HEK293 (cell line): ENCODE measurements around the gene CDK14.

Experiments used
- CTCF ChIA-PET: fragments of 350-600 bp; formaldehyde crosslinking; extraction: SDS; loops from one replicate; lab custom pipeline; 2021; ENCODE audit warnings: antibody characterized with exemption; lab: Yijun Ruan, JAX
- POLR2A ChIA-PET: fragments of 300-600 bp; formaldehyde crosslinking; extraction: SDS; loops from one replicate; lab custom pipeline; 2020; ENCODE audit warnings: antibody characterized with exemption, inconsistent platforms; lab: Yijun Ruan, JAX
- H3K27ac ChIP-seq: fragments of 200-500 bp; sonication (Bioruptor generic); 2 replicates; pipeline ENCODE4 v1.5.1; 2014; ENCODE audit warnings: low read depth, low read length, control low read depth, inconsistent platforms; ENCODE audit errors: extremely low read depth
- H3K36me3 ChIP-seq, 2 experiments: fragments of 200-500 bp in 1 of 2; sonication (Bioruptor generic) in 1 of 2; 1 replicate in 1 of 2; 2 replicates in 1 of 2; pipeline ENCODE4 v1.5.1; 2014 to 2017; ENCODE audit warnings: inconsistent platforms in 2 of 2, low read length in 2 of 2; ENCODE audit not compliant: control insufficient read depth in 2 of 2, insufficient read depth in 1 of 2
- H3K4me1 ChIP-seq: fragments of 200-500 bp; sonication (Bioruptor generic); 2 replicates; pipeline ENCODE4 v1.5.1; 2014; ENCODE audit warnings: mild to moderate bottlenecking, low read length, inconsistent platforms; ENCODE audit not compliant: control insufficient read depth, insufficient read depth
- H3K4me3 ChIP-seq: 2 replicates; pipeline ENCODE4 v1.5.1; 2011; ENCODE audit warnings: low read depth, mild to moderate bottlenecking, control low read depth, low read length, moderate library complexity
- H3K9me3 ChIP-seq: fragments of 200-500 bp; sonication (Bioruptor generic); 2 replicates; pipeline ENCODE4 v1.5.1; 2014; ENCODE audit warnings: low read depth, low read length, inconsistent platforms; ENCODE audit not compliant: control insufficient read depth, insufficient read depth
- BCL11A ChIP-seq: fragments of 450-650 bp; formaldehyde crosslinking; IDR thresholded peaks from 2 replicates; pipeline ENCODE4 v1.5.1; 2016; ENCODE audit warnings: low read depth, missing biosample characterization, missing genetic modification characterization
- GFI1B ChIP-seq: fragments of 450-650 bp; formaldehyde crosslinking; IDR thresholded peaks from 2 replicates; pipeline ENCODE4 v1.5.1; 2016; ENCODE audit warnings: missing biosample characterization, missing genetic modification characterization
- KLF16 ChIP-seq: fragments of 450-650 bp; formaldehyde crosslinking; IDR thresholded peaks from 2 replicates; pipeline ENCODE4 v1.5.1; 2017; ENCODE audit warnings: missing biosample characterization, missing genetic modification characterization
- OVOL3 ChIP-seq: fragments of 450-650 bp; formaldehyde crosslinking; IDR thresholded peaks from 2 replicates; pipeline ENCODE4 v1.5.1; 2016; ENCODE audit warnings: missing biosample characterization, missing genetic modification characterization
- ZBTB20 ChIP-seq: fragments of 450-650 bp; formaldehyde crosslinking; IDR thresholded peaks from 2 replicates; pipeline ENCODE4 v1.5.1; 2016; ENCODE audit warnings: missing biosample characterization, missing genetic modification characterization
- ZBTB48 ChIP-seq: fragments of 450-650 bp; formaldehyde crosslinking; IDR thresholded peaks from 2 replicates; pipeline ENCODE4 v1.5.1; 2016; ENCODE audit warnings: missing biosample characterization, missing genetic modification characterization
- ZEB2 ChIP-seq: fragments of 450-650 bp; formaldehyde crosslinking; IDR thresholded peaks from 2 replicates; pipeline ENCODE4 v1.5.1; 2016; ENCODE audit warnings: missing biosample characterization, missing genetic modification characterization
- ZNF132 ChIP-seq: fragments of 450-650 bp; formaldehyde crosslinking; IDR thresholded peaks from 2 replicates; pipeline ENCODE4 v1.5.1; 2017; ENCODE audit warnings: missing biosample characterization, missing genetic modification characterization, borderline replicate concordance
- ZNF157 ChIP-seq: fragments of 450-650 bp; formaldehyde crosslinking; IDR thresholded peaks from 2 replicates; pipeline ENCODE4 v1.5.1; 2016; ENCODE audit warnings: missing biosample characterization, missing genetic modification characterization
- ZNF19 ChIP-seq: fragments of 450-650 bp; formaldehyde crosslinking; IDR thresholded peaks from 2 replicates; pipeline ENCODE4; 2016; ENCODE audit warnings: missing biosample characterization, missing genetic modification characterization, low read depth
- ZNF354C ChIP-seq: fragments of 450-650 bp; formaldehyde crosslinking; IDR thresholded peaks from 2 replicates; pipeline ENCODE4 v1.5.1; 2016; ENCODE audit warnings: missing biosample characterization, missing genetic modification characterization, low read depth, borderline replicate concordance
- ZNF521 ChIP-seq: fragments of 450-650 bp; formaldehyde crosslinking; IDR thresholded peaks from 2 replicates; pipeline ENCODE4 v1.5.1; 2017; ENCODE audit warnings: missing biosample characterization, mild to moderate bottlenecking, missing genetic modification characterization
- ZNF585B ChIP-seq: fragments of 450-650 bp; formaldehyde crosslinking; IDR thresholded peaks from 2 replicates; pipeline ENCODE4 v1.5.1; 2016; ENCODE audit warnings: missing biosample characterization, missing genetic modification characterization
- ZNF629 ChIP-seq: fragments of 450-650 bp; formaldehyde crosslinking; IDR thresholded peaks from 2 replicates; pipeline ENCODE4 v1.5.1; 2017; ENCODE audit warnings: missing biosample characterization, missing genetic modification characterization
- ZNF792 ChIP-seq: fragments of 450-650 bp; formaldehyde crosslinking; IDR thresholded peaks from 2 replicates; pipeline ENCODE4 v1.5.1; 2016; ENCODE audit warnings: missing biosample characterization, missing genetic modification characterization
- TF ChIP-seq, protein P1 (sequence below): fragments of 450-650 bp; formaldehyde crosslinking; IDR thresholded peaks from 2 replicates; pipeline ENCODE4 v1.5.1; 2017; ENCODE audit warnings: missing biosample characterization, missing genetic modification characterization
- TF ChIP-seq, protein P2 (sequence below): fragments of 450-650 bp; formaldehyde crosslinking; conservative IDR thresholded peaks from 2 replicates; pipeline ENCODE4 v1.5.1; 2016; ENCODE audit warnings: low read depth, missing biosample characterization, missing genetic modification characterization
- TF ChIP-seq, protein P3 (sequence below): fragments of 450-650 bp; formaldehyde crosslinking; IDR thresholded peaks from 2 replicates; pipeline ENCODE4 v1.5.1; 2016; ENCODE audit warnings: missing biosample characterization, missing genetic modification characterization
- TF ChIP-seq, protein P4 (sequence below): fragments of 450-650 bp; formaldehyde crosslinking; IDR thresholded peaks from 2 replicates; pipeline ENCODE4 v1.5.1; 2016; ENCODE audit warnings: missing biosample characterization, missing genetic modification characterization
- TF ChIP-seq, protein P5 (sequence below): fragments of 450-650 bp; formaldehyde crosslinking; IDR thresholded peaks from 2 replicates; pipeline ENCODE4 v1.5.1; 2016; ENCODE audit warnings: missing biosample characterization, missing genetic modification characterization

CDK14 gene

DNA sequence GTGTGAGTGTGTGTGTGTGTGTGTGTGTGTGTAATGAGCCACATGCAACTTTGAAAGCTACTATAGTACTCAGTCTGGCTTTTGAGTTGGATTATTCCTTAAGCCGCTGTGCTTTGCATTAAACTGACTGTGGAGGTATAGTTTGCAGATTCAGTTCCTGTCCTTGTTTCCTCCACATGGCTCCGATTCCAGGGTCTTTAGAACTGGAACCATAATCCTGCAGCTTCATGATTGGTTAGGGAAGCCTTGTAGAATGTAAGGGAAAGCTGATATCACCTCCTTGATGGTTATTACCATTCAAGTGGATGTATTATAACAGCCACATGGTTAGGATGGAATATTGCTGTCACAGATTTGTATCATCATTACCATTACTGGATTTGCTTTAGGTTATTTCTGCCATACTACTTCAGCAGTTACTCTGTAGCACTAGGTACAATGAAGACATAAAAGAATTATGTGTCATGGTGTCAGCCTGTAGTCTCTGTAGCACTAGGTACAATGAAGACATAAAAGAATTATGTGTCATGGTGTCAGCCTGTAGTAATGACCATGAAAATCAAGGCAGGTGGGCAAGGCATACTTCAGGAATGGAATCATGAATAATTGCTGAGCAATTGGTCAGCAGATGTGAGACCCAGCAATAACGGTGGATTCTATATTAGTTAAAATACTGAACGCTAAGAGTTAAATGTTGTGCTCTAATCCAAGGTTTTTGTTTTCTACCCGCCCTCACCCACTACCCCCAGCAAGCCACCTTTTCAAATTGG, 393.1 kb downstream of the CDK14 start (continued):
- no peak for TF ChIP-seq ZNF157 (tag by site-specific recombination)
- TF ChIP-seq, protein P1, sequence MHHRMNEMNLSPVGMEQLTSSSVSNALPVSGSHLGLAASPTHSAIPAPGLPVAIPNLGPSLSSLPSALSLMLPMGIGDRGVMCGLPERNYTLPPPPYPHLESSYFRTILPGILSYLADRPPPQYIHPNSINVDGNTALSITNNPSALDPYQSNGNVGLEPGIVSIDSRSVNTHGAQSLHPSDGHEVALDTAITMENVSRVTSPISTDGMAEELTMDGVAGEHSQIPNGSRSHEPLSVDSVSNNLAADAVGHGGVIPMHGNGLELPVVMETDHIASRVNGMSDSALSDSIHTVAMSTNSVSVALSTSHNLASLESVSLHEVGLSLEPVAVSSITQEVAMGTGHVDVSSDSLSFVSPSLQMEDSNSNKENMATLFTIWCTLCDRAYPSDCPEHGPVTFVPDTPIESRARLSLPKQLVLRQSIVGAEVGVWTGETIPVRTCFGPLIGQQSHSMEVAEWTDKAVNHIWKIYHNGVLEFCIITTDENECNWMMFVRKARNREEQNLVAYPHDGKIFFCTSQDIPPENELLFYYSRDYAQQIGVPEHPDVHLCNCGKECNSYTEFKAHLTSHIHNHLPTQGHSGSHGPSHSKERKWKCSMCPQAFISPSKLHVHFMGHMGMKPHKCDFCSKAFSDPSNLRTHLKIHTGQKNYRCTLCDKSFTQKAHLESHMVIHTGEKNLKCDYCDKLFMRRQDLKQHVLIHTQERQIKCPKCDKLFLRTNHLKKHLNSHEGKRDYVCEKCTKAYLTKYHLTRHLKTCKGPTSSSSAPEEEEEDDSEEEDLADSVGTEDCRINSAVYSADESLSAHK: no peak
- no peak for TF ChIP-seq ZNF132 (tag by site-specific recombination)
- no peak for TF ChIP-seq ZNF521 (tag by site-specific recombination)
- no peak for TF ChIP-seq ZEB2 (tag by site-specific recombination)
- TF ChIP-seq ZNF19 (tag by site-specific recombination): no peak
- no peak for TF ChIP-seq KLF16 (tag by site-specific recombination)
- TF ChIP-seq ZNF629 (tag by site-specific recombination): no peak
- TF ChIP-seq ZBTB20 (tag by site-specific recombination): no peak
- TF ChIP-seq, protein P2, sequence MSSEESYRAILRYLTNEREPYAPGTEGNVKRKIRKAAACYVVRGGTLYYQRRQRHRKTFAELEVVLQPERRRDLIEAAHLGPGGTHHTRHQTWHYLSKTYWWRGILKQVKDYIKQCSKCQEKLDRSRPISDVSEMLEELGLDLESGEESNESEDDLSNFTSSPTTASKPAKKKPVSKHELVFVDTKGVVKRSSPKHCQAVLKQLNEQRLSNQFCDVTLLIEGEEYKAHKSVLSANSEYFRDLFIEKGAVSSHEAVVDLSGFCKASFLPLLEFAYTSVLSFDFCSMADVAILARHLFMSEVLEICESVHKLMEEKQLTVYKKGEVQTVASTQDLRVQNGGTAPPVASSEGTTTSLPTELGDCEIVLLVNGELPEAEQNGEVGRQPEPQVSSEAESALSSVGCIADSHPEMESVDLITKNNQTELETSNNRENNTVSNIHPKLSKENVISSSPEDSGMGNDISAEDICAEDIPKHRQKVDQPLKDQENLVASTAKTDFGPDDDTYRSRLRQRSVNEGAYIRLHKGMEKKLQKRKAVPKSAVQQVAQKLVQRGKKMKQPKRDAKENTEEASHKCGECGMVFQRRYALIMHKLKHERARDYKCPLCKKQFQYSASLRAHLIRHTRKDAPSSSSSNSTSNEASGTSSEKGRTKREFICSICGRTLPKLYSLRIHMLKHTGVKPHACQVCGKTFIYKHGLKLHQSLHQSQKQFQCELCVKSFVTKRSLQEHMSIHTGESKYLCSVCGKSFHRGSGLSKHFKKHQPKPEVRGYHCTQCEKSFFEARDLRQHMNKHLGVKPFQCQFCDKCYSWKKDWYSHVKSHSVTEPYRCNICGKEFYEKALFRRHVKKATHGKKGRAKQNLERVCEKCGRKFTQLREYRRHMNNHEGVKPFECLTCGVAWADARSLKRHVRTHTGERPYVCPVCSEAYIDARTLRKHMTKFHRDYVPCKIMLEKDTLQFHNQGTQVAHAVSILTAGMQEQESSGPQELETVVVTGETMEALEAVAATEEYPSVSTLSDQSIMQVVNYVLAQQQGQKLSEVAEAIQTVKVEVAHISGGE (tag by site-specific recombination): no peak
- TF ChIP-seq, all 188 proteins: peak for 0

DNA sequence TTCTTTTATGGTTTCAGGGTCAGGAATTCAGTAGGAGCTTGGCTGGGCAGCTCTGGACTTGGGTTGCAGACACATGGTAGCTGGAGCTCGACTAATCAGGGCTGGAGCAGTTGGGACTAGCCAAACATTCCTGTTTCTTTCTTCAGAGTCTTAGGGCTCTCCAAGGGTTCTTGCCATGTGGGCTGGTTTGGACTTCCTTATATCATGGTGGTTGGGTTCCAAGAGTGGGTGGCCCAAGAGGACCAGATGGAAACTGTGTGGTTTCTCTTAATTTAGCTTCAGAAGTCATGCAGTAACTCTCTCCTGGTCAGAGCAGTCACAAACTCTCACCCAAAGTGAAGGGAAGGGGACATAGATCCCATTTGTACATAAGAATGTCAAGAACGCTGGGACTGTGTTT, 398.0 kb downstream of the CDK14 start:
- POLR2A ChIA-PET: no interaction called here
- Histone ChIP-seq H3K4me3 (no peak overlapping the region), H3K4me1 (no peaks in the 10 kb centered on the region), H3K27ac (no peak overlapping the region), H3K36me3 (no peaks in the 10 kb centered on the region), H3K9me3 (no peaks in the 10 kb centered on the region)
- no peak for TF ChIP-seq OVOL3 (tag by site-specific recombination)
- TF ChIP-seq, protein P3, sequence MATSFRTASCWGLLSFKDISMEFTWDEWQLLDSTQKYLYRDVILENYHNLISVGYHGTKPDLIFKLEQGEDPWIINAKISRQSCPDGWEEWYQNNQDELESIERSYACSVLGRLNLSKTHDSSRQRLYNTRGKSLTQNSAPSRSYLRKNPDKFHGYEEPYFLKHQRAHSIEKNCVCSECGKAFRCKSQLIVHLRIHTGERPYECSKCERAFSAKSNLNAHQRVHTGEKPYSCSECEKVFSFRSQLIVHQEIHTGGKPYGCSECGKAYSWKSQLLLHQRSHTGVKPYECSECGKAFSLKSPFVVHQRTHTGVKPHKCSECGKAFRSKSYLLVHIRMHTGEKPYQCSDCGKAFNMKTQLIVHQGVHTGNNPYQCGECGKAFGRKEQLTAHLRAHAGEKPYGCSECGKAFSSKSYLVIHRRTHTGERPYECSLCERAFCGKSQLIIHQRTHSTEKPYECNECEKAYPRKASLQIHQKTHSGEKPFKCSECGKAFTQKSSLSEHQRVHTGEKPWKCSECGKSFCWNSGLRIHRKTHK (tag by site-specific recombination): no peak
- TF ChIP-seq, protein P4, sequence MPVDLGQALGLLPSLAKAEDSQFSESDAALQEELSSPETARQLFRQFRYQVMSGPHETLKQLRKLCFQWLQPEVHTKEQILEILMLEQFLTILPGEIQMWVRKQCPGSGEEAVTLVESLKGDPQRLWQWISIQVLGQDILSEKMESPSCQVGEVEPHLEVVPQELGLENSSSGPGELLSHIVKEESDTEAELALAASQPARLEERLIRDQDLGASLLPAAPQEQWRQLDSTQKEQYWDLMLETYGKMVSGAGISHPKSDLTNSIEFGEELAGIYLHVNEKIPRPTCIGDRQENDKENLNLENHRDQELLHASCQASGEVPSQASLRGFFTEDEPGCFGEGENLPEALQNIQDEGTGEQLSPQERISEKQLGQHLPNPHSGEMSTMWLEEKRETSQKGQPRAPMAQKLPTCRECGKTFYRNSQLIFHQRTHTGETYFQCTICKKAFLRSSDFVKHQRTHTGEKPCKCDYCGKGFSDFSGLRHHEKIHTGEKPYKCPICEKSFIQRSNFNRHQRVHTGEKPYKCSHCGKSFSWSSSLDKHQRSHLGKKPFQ (tag by site-specific recombination): no peak
- CTCF ChIA-PET: no interaction called here

DNA sequence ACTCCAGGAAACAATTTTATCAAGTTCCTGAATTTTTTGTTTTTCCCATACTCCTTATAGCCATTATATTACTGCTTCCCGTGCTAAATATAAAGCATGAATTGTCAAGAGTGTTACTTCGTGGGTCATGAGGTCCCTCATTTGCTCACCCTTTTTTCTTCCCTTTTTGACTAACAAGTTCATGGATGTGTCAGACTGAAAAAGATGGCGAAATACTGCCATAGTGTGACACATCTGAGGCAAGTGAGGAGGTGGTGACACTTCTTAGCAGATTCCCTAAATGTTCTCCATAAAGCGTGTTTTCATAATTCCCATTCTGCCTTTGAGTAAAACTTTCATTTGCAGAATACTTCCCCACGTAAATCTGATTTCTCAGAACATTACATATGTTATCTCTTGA, 398.5 kb downstream of the CDK14 start:
- Histone ChIP-seq H3K36me3 (no peaks in the 10 kb centered on the region), H3K4me3 (no peak overlapping the region), H3K9me3 (no peaks in the 10 kb centered on the region), H3K27ac (no peak overlapping the region), H3K4me1 (no peaks in the 10 kb centered on the region)
- ChIA-PET CTCF (no interaction called here), POLR2A (no interaction called here)
- TF ChIP-seq ZNF354C (tag by site-specific recombination) (no peak), ZNF792 (tag by site-specific recombination) (no peak), ZNF585B (no peak), ZBTB48 (tag by site-specific recombination) (no peak), GFI1B (tag by site-specific recombination) (no peak), BCL11A (no peak)
- TF ChIP-seq, protein P2 (tag by site-specific recombination): no peak
- TF ChIP-seq, protein P5, sequence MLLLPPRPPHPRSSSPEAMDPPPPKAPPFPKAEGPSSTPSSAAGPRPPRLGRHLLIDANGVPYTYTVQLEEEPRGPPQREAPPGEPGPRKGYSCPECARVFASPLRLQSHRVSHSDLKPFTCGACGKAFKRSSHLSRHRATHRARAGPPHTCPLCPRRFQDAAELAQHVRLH (tag by site-specific recombination): no peak
